ENCODE results near the gene SARDH. TPM values are rescaled to one million over a fixed set of nuclear protein-coding genes. Genes with fewer than 3 reads are reported as not detected.

The SARDH gene
- total and polyA plus RNA-seq, 9 of the 15 experiments (the other 6 are each of a cell fraction or from before 2014, with no cell fraction given), result 0.14 TPM; not detected in 8

DNA sequence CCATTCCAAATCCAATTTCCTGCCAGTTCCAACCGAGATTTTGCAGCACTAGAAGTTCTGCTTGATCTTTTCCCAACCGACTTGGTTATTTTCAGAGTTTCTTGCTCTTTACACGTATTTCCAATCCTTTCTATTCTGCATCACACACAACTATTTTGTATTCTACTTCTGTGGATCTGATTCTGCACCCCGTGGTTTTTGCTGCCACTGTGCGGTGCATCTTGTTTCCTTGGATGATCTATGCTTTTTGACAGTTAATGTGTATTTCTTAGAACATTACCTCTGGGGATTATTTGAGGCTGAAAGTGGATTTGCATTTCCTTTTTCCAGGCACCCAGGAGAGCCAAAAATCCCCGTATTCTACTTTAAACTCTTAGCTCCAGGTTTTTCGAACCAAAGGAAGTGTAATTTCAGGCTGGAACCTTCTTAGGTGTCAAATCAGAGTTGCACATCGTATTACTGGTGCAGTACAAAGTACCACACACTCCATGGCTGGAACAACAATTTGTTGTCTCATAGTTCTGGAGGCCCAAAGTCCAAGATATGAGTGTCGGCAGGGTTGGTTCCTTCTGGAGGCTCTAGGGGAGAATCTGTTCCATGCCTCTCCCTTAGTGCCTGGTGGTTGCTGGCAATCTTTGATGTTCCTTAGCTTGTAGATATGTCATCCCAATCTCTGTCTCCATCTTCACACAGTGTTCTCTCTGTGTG is 14.7 kb upstream of the SARDH start:
- Histone ChIP-seq H3K36me3 (ENCODE audit: control insufficient read depth, insufficient read depth, low read length) (no peaks in the 10 kb centered on the region), H3K9ac (ENCODE audit: insufficient read depth in 1 of 2, low read depth in 2 of 2, low read length in 2 of 2) (no peak overlapping the region), H4K20me1 (replicated peaks; ENCODE audit: control insufficient read depth, insufficient read depth, low read length) (no peaks in the 10 kb centered on the region), H3K4me3 (no peak overlapping the region), H3K27ac (ENCODE audit: extremely low read depth, low read depth, low read length) (no peak overlapping the region), H2AFZ (ENCODE audit: low read depth, low read length) (no peak overlapping the region), H3K9me3 (replicated peaks; ENCODE audit: control insufficient read depth, insufficient read depth, low read depth, low read length) (no peaks in the 10 kb centered on the region), H3K27me3 (ENCODE audit: control insufficient read depth in 2 of 2, insufficient read depth in 2 of 2, low read length in 2 of 2) (peaks cover 0 to 2% of the 10 kb centered on the region in 2 experiments; a peak in 2 of 5 replicates), H3K4me1 (replicated peaks in 1 of 2; ENCODE audit: control insufficient read depth in 2 of 2, insufficient read depth in 2 of 2, low read length in 2 of 2) (no peaks in the 10 kb centered on the region; a peak in 1 of 5 replicates), H3K4me2 (ENCODE audit: insufficient read depth, low read length) (no peak overlapping the region), H3K79me2 (ENCODE audit: control insufficient read depth, insufficient read depth, low read length) (no peaks in the 10 kb centered on the region), H3K9me1 (ENCODE audit: control insufficient read depth, insufficient read depth, low read length) (no peaks in the 10 kb centered on the region)
- in situ Hi-C loops (cut with MboI) (no loop called here), intact Hi-C loops (cut with micrococcal nuclease) (no loop called here)
- ATAC-seq (no peak), DNase-seq (ENCODE audit: extremely low read depth in 1 of 4, low spot score in 3 of 4) (no peak), FAIRE-seq (no peak)
- 6% methylated on average over 7 of the region's 9 CpGs for WGBS (ENCODE audit: insufficient coverage, low coverage, missing lambda C conversion rate)
- no peak for TF ChIP-seq SMAD3 (CRISPR knock-in tag; conservative IDR thresholded peaks at IDR 0.05)
- no peak for TF ChIP-seq NCOR1 (IDR thresholded peaks at IDR 0.05)
- TF ChIP-seq, protein P1, sequence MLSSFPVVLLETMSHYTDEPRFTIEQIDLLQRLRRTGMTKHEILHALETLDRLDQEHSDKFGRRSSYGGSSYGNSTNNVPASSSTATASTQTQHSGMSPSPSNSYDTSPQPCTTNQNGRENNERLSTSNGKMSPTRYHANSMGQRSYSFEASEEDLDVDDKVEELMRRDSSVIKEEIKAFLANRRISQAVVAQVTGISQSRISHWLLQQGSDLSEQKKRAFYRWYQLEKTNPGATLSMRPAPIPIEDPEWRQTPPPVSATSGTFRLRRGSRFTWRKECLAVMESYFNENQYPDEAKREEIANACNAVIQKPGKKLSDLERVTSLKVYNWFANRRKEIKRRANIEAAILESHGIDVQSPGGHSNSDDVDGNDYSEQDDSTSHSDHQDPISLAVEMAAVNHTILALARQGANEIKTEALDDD (IDR thresholded peaks at IDR 0.05), result no peak
- TF ChIP-seq HCFC1 (IDR thresholded peaks at IDR 0.05; ENCODE audit: low read depth, low read length), result no peak
- TF ChIP-seq GABPB1 (CRISPR knock-in tag; IDR thresholded peaks at IDR 0.05), result no peak
- TF ChIP-seq KLF13 (tag; IDR thresholded peaks at IDR 0.05; ENCODE audit: borderline replicate concordance, low read depth), result no peak
- no peak for TF ChIP-seq BACH1 (tag; IDR thresholded peaks at IDR 0.05)
- TF ChIP-seq, protein P2, sequence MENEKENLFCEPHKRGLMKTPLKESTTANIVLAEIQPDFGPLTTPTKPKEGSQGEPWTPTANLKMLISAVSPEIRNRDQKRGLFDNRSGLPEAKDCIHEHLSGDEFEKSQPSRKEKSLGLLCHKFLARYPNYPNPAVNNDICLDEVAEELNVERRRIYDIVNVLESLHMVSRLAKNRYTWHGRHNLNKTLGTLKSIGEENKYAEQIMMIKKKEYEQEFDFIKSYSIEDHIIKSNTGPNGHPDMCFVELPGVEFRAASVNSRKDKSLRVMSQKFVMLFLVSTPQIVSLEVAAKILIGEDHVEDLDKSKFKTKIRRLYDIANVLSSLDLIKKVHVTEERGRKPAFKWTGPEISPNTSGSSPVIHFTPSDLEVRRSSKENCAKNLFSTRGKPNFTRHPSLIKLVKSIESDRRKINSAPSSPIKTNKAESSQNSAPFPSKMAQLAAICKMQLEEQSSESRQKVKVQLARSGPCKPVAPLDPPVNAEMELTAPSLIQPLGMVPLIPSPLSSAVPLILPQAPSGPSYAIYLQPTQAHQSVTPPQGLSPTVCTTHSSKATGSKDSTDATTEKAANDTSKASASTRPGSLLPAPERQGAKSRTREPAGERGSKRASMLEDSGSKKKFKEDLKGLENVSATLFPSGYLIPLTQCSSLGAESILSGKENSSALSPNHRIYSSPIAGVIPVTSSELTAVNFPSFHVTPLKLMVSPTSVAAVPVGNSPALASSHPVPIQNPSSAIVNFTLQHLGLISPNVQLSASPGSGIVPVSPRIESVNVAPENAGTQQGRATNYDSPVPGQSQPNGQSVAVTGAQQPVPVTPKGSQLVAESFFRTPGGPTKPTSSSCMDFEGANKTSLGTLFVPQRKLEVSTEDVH (IDR thresholded peaks at IDR 0.05; ENCODE audit: low read depth, partially characterized antibody), result no peak
- TF ChIP-seq CCAR2 (IDR thresholded peaks at IDR 0.05; ENCODE audit: low read depth, low read length), result no peak
- BruUV-seq (replicated peaks), result no TSS peak
- POLR2A ChIA-PET, result no interaction called here
- CTCF ChIA-PET (ENCODE audit: low intra/inter-chr PET ratio), result no interaction called here
